Suppressor macrophage treated with lipopolysaccharide for 4 hours (primary cell): ENCODE data around the gene SCRN1.
A peak's percentile ranks its signal among the peaks of the same experiment; 100 is the strongest.
"Not testable (repeated sequence)": the region's sequence is repeated elsewhere in the genome, so short reads cannot be mapped to it uniquely, and the experiment has no call there.

Source experiments
- DNase-seq: peaks from one replicate; pipeline ENCODE4 v3.0.0-alpha.2; 2020

Gene SCRN1

DNA sequence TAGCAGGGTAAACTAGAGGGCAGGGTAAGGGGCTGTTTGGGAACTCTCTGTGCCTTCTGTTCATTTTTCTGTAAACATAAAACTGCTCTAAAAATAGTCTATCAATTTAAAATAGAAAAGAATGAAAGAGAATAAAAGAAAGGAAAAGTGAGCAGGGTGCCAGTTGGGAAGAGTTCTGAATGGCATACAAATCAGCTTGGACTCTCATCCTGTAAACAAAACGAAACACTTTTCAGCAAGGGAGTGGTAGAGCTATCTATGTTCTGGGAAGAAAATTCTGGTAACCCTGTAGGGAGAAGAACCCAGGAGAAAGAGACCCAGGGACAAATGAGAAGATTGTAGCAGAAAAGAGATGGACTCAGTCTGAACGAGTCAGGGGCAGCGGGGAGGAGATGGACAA lies 24.6 kb downstream of the SCRN1 start:
- DNase-seq: no peak

DNA sequence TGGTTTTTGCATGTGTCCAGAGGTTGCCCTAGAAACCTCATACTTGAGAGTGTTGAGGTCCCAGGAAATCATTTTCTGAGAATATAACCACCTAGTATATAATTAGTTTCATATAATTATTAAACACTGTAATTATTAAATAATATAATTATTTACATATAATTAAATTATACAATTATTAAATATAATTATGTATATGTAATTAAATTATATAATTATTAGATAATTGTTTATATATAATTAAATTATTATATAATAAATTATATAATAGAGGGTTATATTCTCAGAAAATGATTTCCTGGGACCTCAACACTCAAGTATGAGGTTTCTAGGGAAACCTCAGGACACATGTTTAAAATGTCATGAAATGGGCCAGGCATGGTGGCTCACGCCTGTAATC lies 27.6 kb downstream of the SCRN1 start:
- no peak for DNase-seq

DNA sequence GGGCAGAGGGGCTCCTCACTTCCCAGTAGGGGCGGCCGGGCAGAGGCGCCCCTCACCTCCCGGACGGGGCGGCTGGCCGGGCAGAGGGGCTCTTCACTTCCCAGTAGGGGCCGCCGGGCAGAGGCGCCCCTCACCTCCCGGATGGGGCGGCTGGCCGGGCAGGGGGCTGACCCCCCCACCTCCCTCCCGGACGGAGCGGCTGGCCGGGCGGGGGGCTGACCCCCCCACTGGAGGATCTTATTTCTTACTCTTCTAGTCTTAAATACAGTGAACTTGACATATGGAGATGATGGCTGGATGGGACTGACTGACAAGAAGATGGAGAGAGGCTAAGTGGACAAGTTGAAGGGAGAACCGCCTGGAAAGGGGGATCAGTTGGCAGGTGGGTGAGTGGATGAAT lies 28.0 kb downstream of the SCRN1 start:
- not testable (repeated sequence) for DNase-seq

- DNase-seq: no peak
Observed at GRCh38 chr7:29958667-29959358, 30.8 kb downstream of the SCRN1 start.

DNA sequence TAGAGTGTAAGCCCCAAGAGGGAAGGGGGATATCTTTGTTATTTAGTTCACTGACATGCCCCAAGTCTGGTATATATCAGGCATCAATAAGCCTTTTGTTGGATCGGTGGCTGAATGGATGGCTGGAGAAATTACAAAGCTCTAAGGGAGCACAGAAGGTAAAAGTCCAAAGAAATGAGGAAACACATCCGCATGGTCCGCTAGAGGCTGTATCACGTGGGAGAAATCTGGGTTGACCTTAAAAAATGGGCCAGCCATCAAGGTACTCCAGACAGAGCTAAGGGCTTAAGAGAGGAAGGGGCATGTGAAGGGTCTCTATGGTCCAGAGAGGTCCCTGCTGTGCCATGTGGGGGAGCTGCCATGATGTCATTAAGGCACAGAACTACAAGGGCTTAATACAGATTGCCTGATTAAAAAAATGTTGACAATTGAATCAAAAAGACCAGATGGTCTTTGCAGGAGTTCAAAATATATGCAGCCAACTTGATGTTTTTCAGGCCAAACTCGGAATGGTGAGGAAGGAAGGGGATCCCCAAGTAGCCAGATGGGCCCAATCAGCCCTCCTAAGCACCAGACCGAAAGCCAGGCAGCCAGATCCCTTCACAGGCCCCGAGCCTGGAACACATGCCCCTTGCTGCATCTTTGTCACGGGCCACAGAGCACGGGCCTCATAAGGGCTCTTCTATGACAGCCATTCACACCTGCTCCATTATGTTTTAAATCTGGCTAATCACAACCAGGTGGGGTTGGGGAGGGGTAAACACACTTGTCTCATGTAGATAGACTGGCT lies 31.9 kb downstream of the SCRN1 start:
- DNase-seq: no peak

- no peak for DNase-seq
Observed at GRCh38 chr7:29956487-29956836, 33.1 kb downstream of the SCRN1 start.

DNA sequence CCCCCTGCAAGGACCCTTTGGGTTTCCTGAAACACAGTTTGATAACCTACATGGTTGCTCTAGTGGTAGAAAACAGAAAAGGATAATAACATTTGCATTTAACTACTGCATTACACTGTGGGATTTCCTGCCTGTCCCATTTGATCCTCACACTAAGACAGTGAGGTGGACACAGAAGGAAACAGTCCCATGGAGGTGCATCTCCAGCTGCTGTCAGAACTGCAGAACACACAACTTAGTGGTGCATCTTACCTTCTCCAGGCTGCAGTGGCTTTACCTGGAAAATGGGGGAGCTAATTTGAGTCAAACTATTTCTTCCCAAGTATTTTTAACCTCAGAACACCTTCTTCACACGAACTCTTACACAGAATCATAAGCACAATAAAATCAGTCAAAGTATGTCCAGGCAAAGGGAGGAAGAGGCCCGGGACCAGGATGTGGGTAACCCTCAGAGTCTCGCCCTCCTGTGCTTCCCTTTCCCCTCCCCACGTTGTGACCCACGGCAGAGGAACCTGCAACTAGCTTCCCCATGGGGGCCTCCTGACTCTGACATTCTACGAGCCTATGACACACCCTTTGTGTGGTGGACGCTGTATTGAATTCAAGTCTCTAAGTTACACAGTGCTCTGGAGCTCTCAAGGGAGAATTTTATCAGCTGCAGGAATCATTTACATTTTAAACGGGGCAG lies 33.7 kb downstream of the SCRN1 start:
- peak; percentile 41 for DNase-seq

- no peak for DNase-seq
Observed at GRCh38 chr7:29955075-29955792, 34.4 kb downstream of the SCRN1 start.

DNA sequence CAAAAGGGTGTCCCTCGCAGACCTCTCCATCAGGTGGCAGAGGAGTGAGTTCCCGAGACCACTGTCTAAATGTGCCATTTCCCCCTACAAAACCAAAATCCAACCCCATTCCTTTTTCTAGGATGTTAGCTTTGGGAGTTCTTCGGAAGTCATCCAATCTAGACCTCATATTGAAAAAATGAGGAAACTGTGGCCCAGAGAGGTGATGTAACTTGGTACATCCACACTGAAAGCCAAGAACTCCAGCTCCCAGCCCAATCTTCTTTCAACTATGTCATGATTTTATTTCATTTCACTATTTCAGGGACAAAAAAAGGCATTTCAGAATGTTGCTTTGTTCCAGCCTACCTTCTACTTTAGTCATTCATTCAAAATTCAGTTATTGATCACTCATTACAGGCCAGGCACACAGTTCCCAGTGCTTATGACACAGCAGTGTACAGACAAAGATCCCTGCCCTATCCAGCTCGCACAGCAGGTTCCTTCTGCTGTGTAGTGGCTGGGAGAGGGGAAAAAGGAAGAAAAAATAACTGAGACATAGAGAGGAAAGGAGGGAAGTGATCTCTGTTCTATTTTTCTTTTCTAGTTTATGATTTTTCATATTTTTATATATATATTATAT lies 35.8 kb downstream of the SCRN1 start:
- peak; percentile 34 for DNase-seq

- DNase-seq: no peak
Observed at GRCh38 chr7:29951206-29951605, 38.4 kb downstream of the SCRN1 start.

- DNase-seq: no peak
Observed at GRCh38 chr7:29950480-29950879, 39.1 kb downstream of the SCRN1 start.

DNA sequence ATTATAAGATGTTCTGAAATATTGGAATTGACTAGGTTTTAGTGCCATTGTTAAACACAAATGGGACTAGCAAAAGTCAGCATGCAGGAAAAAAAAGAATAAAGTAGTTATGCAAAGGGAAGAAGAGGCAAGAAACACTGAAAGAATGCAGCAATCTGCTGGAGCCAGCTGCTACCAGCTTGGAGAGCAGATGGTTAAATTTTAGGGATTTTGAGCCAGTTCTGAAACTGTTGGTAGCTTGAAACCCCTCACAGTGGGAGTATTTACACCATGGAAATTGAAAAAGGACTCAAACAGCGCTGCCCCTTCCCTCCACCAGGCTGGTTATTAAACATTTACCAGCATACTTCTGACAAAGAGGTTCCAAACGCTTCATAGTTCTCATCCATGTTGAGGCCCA lies 41.0 kb downstream of the SCRN1 start:
- no peak for DNase-seq

DNA sequence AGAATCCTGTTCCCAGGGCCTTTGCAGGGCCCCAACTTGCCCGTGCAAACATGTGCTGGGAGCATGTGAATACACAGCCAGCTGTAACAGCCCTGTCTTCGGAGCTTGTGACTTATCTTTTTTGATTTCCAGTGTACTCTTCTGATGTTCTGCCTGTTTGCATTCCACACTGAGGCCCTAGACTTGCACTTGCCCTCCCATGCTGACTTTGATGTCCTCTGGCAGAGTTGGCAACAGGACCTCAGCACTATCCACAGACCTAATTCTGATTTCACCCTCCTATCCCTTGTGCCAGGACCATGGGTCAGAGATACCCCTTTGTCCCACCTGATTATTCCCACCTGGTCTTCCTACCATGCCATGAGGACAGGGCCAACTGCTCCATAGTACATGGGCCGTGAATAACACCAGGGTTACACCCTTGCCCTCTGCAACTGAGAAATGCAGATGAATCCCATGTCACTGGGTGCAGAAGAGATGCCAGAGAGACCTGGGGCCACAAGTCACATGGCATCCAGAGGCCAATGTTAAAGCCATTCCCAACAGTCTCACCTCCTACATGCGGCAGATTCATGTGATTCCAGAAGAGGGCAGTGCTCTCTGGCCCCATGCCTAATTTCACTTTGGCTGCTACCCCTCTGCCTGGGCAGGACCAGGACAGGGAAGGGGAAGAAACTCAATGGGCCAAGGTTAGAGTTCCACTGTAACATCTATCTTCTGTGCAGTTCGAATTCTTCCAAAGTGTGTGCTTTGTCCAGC lies 43.0 kb downstream of the SCRN1 start:
- DNase-seq: peak; percentile 55

DNA sequence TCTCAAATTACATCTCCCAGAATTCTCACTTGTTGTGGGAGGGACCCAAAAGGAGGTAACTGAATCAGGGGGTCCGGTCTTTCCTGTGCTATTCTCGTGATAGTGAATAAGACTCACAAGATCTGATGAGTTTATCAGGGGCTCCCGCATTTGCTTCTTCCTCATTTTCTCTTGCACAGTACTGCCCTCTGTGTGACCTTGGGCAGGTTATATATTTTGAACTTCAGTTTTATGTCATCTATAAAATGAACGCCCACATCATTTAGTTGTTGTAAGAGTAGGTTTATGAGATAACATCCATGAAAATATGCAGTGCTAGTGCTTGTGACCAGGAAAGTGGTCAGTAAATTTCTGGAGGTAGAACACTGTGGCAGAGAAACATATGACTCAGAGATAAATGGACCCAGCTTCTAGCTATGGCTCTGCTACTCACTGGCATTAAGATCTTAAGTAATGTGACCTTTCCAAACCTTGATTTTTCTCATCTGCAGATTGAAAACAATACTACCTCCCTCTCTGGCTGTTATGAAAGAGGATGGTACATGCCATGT lies 44.3 kb downstream of the SCRN1 start:
- no peak for DNase-seq

- no peak for DNase-seq
Observed at GRCh38 chr7:29940199-29940598, 49.4 kb downstream of the SCRN1 start.

DNA sequence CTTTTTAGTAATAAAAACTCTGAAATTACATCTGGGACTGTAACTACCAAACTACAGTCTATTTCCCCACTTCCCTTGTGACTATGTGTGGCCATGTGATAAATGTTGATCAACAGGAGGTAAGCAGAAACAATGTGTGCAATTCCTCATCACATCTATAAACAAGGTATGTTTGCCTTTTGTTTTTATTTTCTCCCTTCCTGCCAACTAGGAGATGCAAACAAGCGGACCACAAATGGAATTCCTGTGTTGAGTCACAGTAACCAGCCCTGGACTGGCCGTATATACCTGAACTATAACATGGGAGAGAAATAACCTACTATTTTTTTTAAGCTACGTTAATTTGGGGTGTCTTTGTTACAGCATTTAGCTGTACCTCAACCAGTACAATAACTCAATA lies 52.5 kb downstream of the SCRN1 start:
- DNase-seq: no peak

- no peak for DNase-seq
Observed at GRCh38 chr7:29935111-29935510, 54.5 kb downstream of the SCRN1 start.

GRCh38 chr7:29929018-29929807 lies 60.4 kb downstream of the SCRN1 start:
- no peak for DNase-seq

GRCh38 chr7:29926741-29927140 lies 62.9 kb downstream of the SCRN1 start:
- no peak for DNase-seq

DNA sequence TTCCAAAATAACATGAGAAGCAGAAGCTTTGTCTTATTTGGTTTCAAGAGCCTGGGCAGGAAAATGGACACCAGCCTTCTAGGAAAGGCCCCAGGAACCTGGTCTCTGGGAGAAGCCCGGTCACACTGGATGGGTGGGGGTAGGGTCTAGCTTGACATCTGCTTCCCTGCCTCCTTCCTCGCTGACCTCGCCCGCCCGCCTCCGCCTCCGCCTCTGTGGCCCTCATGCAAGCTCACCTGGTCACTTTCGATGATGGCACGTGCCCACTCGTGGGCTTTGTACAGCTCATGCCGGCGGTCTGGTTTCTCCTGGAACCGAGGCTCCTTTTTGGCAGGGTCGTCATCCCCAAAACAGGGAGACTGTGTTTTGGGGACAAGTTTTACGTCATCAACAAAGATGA lies 63.4 kb downstream of the SCRN1 start:
- DNase-seq: no peak

DNA sequence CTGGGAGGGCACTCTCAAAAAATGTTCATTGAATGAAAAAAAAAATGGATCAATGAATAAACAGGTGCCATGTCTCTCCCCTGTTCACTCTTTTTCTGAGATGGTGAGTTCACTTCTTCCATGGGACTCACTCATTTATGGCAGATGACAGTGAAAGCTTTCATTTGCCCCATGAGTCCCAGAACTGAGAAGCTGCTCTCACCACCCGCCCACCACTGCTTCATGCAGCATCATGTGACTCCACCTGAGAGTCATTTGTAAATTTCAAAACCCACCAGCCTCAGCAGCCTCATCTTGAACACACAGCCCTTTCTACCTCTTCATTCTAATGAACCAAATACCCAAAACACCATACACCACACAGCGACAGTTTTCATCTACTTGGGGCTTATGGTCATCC lies 64.9 kb downstream of the SCRN1 start:
- no peak for DNase-seq
